ENCODE data around the gene DCAF8L1. TPM values are rescaled to one million over a fixed set of nuclear protein-coding genes. Genes with fewer than 3 reads are reported as not detected.

Gene DCAF8L1
- total RNA-seq, 1 experiment from 2014 or later, result not detected

DNA sequence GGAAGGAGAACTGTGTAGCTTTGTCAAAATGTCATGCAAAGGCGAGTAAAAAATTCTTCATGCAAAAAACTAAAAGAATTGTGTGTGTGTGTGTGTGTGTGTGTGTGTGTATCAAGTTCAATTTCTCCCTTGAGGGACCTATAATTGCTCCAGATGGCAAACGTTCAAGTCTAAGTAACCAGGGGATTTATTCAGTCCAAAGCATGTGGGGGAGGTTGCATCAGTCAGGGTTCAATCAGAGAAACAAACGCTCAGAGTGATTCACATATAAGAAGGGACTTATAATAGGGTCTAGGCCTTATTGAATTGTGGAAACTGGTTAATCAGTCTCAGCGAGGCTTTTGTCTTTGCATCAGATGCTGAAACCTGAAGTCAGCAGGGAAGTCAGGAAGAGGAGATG, 5.0 kb downstream of the DCAF8L1 start:
- TF ChIP-seq, protein P1, sequence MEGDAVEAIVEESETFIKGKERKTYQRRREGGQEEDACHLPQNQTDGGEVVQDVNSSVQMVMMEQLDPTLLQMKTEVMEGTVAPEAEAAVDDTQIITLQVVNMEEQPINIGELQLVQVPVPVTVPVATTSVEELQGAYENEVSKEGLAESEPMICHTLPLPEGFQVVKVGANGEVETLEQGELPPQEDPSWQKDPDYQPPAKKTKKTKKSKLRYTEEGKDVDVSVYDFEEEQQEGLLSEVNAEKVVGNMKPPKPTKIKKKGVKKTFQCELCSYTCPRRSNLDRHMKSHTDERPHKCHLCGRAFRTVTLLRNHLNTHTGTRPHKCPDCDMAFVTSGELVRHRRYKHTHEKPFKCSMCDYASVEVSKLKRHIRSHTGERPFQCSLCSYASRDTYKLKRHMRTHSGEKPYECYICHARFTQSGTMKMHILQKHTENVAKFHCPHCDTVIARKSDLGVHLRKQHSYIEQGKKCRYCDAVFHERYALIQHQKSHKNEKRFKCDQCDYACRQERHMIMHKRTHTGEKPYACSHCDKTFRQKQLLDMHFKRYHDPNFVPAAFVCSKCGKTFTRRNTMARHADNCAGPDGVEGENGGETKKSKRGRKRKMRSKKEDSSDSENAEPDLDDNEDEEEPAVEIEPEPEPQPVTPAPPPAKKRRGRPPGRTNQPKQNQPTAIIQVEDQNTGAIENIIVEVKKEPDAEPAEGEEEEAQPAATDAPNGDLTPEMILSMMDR (conservative IDR thresholded peaks at IDR 0.05), result no peak
- H3K9me3 ChIP-seq (ENCODE audit: control insufficient read depth, low read depth, low read length), result peaks cover 22% of the 10 kb centered on the region
- no peak overlapping the region for H2BK20ac ChIP-seq (ENCODE audit: low read depth, low read length, poor library complexity, severe bottlenecking)
- no peak overlapping the region for H2BK12ac ChIP-seq (ENCODE audit: insufficient read length, low read depth, low read length)
- peaks cover 0 to 2% (median 0%) of the 10 kb centered on the region in 3 experiments; a peak in 1 of 7 replicates for H3K36me3 Mint-ChIP-seq (ENCODE audit: insufficient read depth in 1 of 3, low read depth in 3 of 3)
- H2AK5ac ChIP-seq (ENCODE audit: insufficient read length, low read length), result no peak overlapping the region
- no peak overlapping the region for H3K23ac ChIP-seq (ENCODE audit: insufficient read length, low read depth, low read length)
- no peak overlapping the region for H4K5ac ChIP-seq (ENCODE audit: insufficient read length, low read depth, low read length)
- no peak overlapping the region for H4K8ac ChIP-seq (replicated peaks; ENCODE audit: insufficient read length, low read depth, low read length)
- no peak overlapping the region for H2BK5ac ChIP-seq (ENCODE audit: insufficient read length, low read length)
- no peak for DNase-seq
- no peaks in the 10 kb centered on the region for H4K20me1 ChIP-seq (ENCODE audit: control insufficient read depth, insufficient read depth, insufficient read length)
- no peak overlapping the region for H3K4me3 Mint-ChIP-seq
- H3K4me2 ChIP-seq (ENCODE audit: insufficient read depth, insufficient read length, low read length), result no peak overlapping the region
- no CpG with 5 or more reads among the region's 4 CpGs for WGBS (ENCODE audit: extremely low coverage, insufficient read length, low lambda C conversion rate)
- H2BK15ac ChIP-seq (ENCODE audit: low read depth, low read length), result no peak overlapping the region
- H3T11ph ChIP-seq (ENCODE audit: low read length), result no peak overlapping the region
- peaks cover 46 to 51% of the 10 kb centered on the region in 2 experiments for H3K9me3 Mint-ChIP-seq
- H3K27me3 ChIP-seq (ENCODE audit: insufficient read depth, low read length), result no peaks in the 10 kb centered on the region; the same call in 1 of the 2 replicates
- H4K91ac ChIP-seq (ENCODE audit: insufficient read length, low read depth, low read length), result no peak overlapping the region
- H3K9ac ChIP-seq (ENCODE audit: extremely low read depth, insufficient read length, low read length), result no peak overlapping the region
- H3K79me1 ChIP-seq (ENCODE audit: insufficient read depth, low read depth, low read length, poor library complexity, severe bottlenecking), result no peaks in the 10 kb centered on the region
- no peak overlapping the region for H3K4ac ChIP-seq (ENCODE audit: low read depth, low read length)
- no peak overlapping the region for H3K27ac ChIP-seq (ENCODE audit: insufficient read length, low read depth, low read length)
- H2AFZ ChIP-seq (ENCODE audit: low read length), result no peak overlapping the region
- H3K4me1 Mint-ChIP-seq, result no peaks in the 10 kb centered on the region
- no peaks in the 10 kb centered on the region for H3K27me3 Mint-ChIP-seq (ENCODE audit: low read depth)
- H3K27ac Mint-ChIP-seq, result no peak overlapping the region
- no peak overlapping the region for H2BK120ac ChIP-seq (ENCODE audit: low read depth, low read length, poor library complexity, severe bottlenecking)
- H3K18ac ChIP-seq (ENCODE audit: insufficient read length, low read depth, low read length), result no peak overlapping the region
- H3K23me2 ChIP-seq (ENCODE audit: insufficient read length, low read depth, low read length, poor library complexity, severe bottlenecking), result no peaks in the 10 kb centered on the region
- no peak overlapping the region for H3K56ac ChIP-seq (ENCODE audit: insufficient read length, low read depth, low read length)
- no peaks in the 10 kb centered on the region for H3K79me2 ChIP-seq (ENCODE audit: insufficient read depth, low read length)
- H3K4me1 ChIP-seq (ENCODE audit: insufficient read depth, low read length), result no peaks in the 10 kb centered on the region
- no peak overlapping the region for H3K14ac ChIP-seq (ENCODE audit: insufficient read depth, low read length)
